Activated naive CD8-positive, alpha-beta T cell treated with anti-CD3 and anti-CD28 coated beads, Interleukin-2, amount 50 U/mL, for 16 hours (primary cell): ENCODE data around the gene INPP4B.

Experiments used
- DNase-seq: peaks from one replicate; pipeline ENCODE4 v3.0.0-alpha.2; 2020; ENCODE audit warnings: low read depth, low spot score

INPP4B gene

GRCh38 chr4:142348613-142349021 is 497.5 kb downstream of the INPP4B start:
- no peak for DNase-seq

- DNase-seq = no peak
Observed at GRCh38 chr4:142347241-142347640, 498.9 kb downstream of the INPP4B start.

- DNase-seq = no peak
Observed at GRCh38 chr4:142345924-142346323, 500.2 kb downstream of the INPP4B start.

- no peak for DNase-seq
Observed at GRCh38 chr4:142341268-142341667, 504.8 kb downstream of the INPP4B start.

- no peak for DNase-seq
Observed at GRCh38 chr4:142339053-142339452, 507.0 kb downstream of the INPP4B start.

GRCh38 chr4:142336251-142336934 is 509.7 kb downstream of the INPP4B start:
- DNase-seq = no peak

GRCh38 chr4:142334931-142335330 is 511.2 kb downstream of the INPP4B start:
- DNase-seq = no peak

- no peak for DNase-seq
Observed at GRCh38 chr4:142331646-142332045, 514.5 kb downstream of the INPP4B start.

GRCh38 chr4:142331132-142331531 is 515.0 kb downstream of the INPP4B start:
- DNase-seq = no peak

GRCh38 chr4:142330311-142330710 is 515.8 kb downstream of the INPP4B start:
- DNase-seq = no peak

- DNase-seq = no peak
Observed at GRCh38 chr4:142329313-142329712, 516.8 kb downstream of the INPP4B start.

GRCh38 chr4:142326181-142326580 is 519.9 kb downstream of the INPP4B start:
- DNase-seq = no peak

GRCh38 chr4:142324572-142324971 is 521.5 kb downstream of the INPP4B start:
- DNase-seq = no peak

- DNase-seq = no peak
Observed at GRCh38 chr4:142322996-142323395, 523.1 kb downstream of the INPP4B start.

GRCh38 chr4:142318280-142318679 is 527.8 kb downstream of the INPP4B start:
- no peak for DNase-seq

GRCh38 chr4:142316913-142317312 is 529.2 kb downstream of the INPP4B start:
- DNase-seq = no peak

GRCh38 chr4:142316025-142316424 is 530.1 kb downstream of the INPP4B start:
- DNase-seq = no peak

GRCh38 chr4:142314686-142315085 is 531.4 kb downstream of the INPP4B start:
- DNase-seq = no peak

- DNase-seq = no peak
Observed at GRCh38 chr4:142314247-142314646, 531.9 kb downstream of the INPP4B start.

- no peak for DNase-seq
Observed at GRCh38 chr4:142312391-142312790, 533.7 kb downstream of the INPP4B start.

- DNase-seq = no peak
Observed at GRCh38 chr4:142311916-142312315, 534.2 kb downstream of the INPP4B start.

GRCh38 chr4:142309772-142310171 is 536.3 kb downstream of the INPP4B start:
- DNase-seq = no peak

- DNase-seq = no peak
Observed at GRCh38 chr4:142307857-142308256, 538.2 kb downstream of the INPP4B start.

GRCh38 chr4:142297313-142297712 is 548.8 kb downstream of the INPP4B start:
- no peak for DNase-seq
